ENCODE results near the gene KIAA0232. TPM values are rescaled to one million over a fixed set of nuclear protein-coding genes. Genes with fewer than 3 reads are reported as not detected.

KIAA0232 gene
- total and polyA plus RNA-seq, 2 of the 8 experiments (the other 6 are each of a cell fraction or from before 2014, with no cell fraction given), result 5.6 to 23.3 TPM

GRCh38 chr4:6905516-6906445 lies 123.3 kb downstream of the KIAA0232 start:
- Histone ChIP-seq H2AFZ (ENCODE audit: low read length) (no peak overlapping the region), H3K56ac (replicated peaks; ENCODE audit: insufficient read length, low read depth, low read length) (no peak overlapping the region), H4K8ac (ENCODE audit: extremely low read depth, insufficient read depth, low read length) (no peak overlapping the region), H3K23ac (ENCODE audit: insufficient read length) (no peak overlapping the region), H2BK5ac (ENCODE audit: low read depth, low read length) (no peak overlapping the region), H3K4me3 (ENCODE audit: extremely low read depth in 1 of 4, insufficient read depth in 2 of 4, low read depth in 3 of 4, low read length in 4 of 4) (no peak overlapping the region), H3K9ac (replicated peaks in 1 of 4; ENCODE audit: extremely low read depth in 1 of 4, low read depth in 3 of 4, low read length in 3 of 4) (no peak overlapping the region), H3K4ac (replicated peaks; ENCODE audit: insufficient read length, low read depth, low read length) (no peak overlapping the region), H3K14ac (ENCODE audit: insufficient read length) (no peak overlapping the region), H3K27ac (ENCODE audit: low read depth, low read length) (no peak overlapping the region), H3K23me2 (ENCODE audit: low read depth, low read length) (peaks cover 11% of the 10 kb centered on the region), H3K36me3 (ENCODE audit: control insufficient read depth in 2 of 4, insufficient read depth in 4 of 4, low read length in 3 of 4) (no peaks in the 10 kb centered on the region), H3K27me3 (replicated peaks in 1 of 4; ENCODE audit: control insufficient read depth in 3 of 4, extremely low read depth in 1 of 4, insufficient read depth in 3 of 4, low read length in 3 of 4) (peaks cover 0 to 10% (median 4%) of the 10 kb centered on the region in 4 experiments; a peak in 4 of 7 replicates), H3K9me3 (ENCODE audit: insufficient read depth in 2 of 2, low read depth in 1 of 2, low read length in 1 of 2) (no peaks in the 10 kb centered on the region), H3K18ac (ENCODE audit: extremely low read depth, low read length) (no peak overlapping the region), H4K5ac (ENCODE audit: insufficient read length, low read depth, low read length) (no peak overlapping the region), H2BK20ac (ENCODE audit: low read length) (no peak overlapping the region), H3K4me2 (ENCODE audit: insufficient read depth in 1 of 2, low read depth in 2 of 2, low read length in 2 of 2) (no peak overlapping the region), H4K20me1 (replicated peaks in 1 of 2; ENCODE audit: control insufficient read depth in 1 of 2, insufficient read depth in 2 of 2, low read length in 2 of 2) (peaks cover 2 to 3% of the 10 kb centered on the region in 2 experiments), H3K79me2 (ENCODE audit: control insufficient read depth in 1 of 2, insufficient read depth in 2 of 2, low read length in 2 of 2) (peaks cover 0 to 3% of the 10 kb centered on the region in 2 experiments; a peak in 1 of 4 replicates), H2BK12ac (ENCODE audit: low read depth, low read length) (no peak overlapping the region), H3K79me1 (ENCODE audit: low read depth, low read length) (no peaks in the 10 kb centered on the region; the same call in 1 of the 2 replicates), H2AK5ac (ENCODE audit: low read depth, low read length) (no peak overlapping the region), H4K91ac (replicated peaks; ENCODE audit: insufficient read length, low read length) (no peak overlapping the region), H3K4me1 (replicated peaks in 1 of 4; ENCODE audit: control insufficient read depth in 3 of 4, insufficient read depth in 4 of 4, low read length in 3 of 4) (peaks cover under 1 to 18% (median 9%) of the 10 kb centered on the region in 4 experiments), H2BK120ac (replicated peaks; ENCODE audit: low read depth, low read length) (no peak overlapping the region), H2BK15ac (ENCODE audit: low read length) (no peak overlapping the region)
- DNase-seq (ENCODE audit: low read depth in 1 of 2, low spot score in 2 of 2) (no peak), FAIRE-seq (no peak)
- ChIA-PET POLR2A (ENCODE audit: partially characterized antibody) (interaction anchor here (0.6 to 4.4 kb wide), 2 partner anchors 39 to 60 kb away, joined by 3 to 22 read pairs; no protein-coding TSS in a partner anchor), CTCF (ENCODE audit: partially characterized antibody) (interaction anchor here (0.9 to 4.2 kb wide), 10 partner anchors 11 to 196 kb away, joined by 3 to 22 read pairs (median 4); partner anchors contain the start of gene TADA2B)
- WGBS, 2 experiments (ENCODE audit: extremely low coverage in 1 of 2, insufficient coverage in 1 of 2, insufficient read length in 1 of 2, insufficient replicate concordance in 2 of 2, low coverage in 1 of 2, low lambda C conversion rate in 2 of 2, missing lambda C conversion rate in 1 of 2), result 91% methylated on average over 13 of the region's 13 CpGs; no CpG with 5 or more reads in 1 of the 2 experiments
- TF ChIP-seq SUZ12 (IDR thresholded peaks at IDR 0.05; ENCODE audit: low read length) (no peak), SIX5 (IDR thresholded peaks at IDR 0.05; ENCODE audit: low read depth, low read length) (no peak), BCL11A (IDR thresholded peaks at IDR 0.05; ENCODE audit: low read depth in 2 of 2, low read length in 2 of 2) (no peak), NRF1 (IDR thresholded peaks at IDR 0.05; ENCODE audit: low read depth, low read length) (no peak), CBX5 (IDR thresholded peaks at IDR 0.05; ENCODE audit: low read depth, low read length) (no peak), FOSL1 (IDR thresholded peaks at IDR 0.05; ENCODE audit: insufficient read depth, low read depth, low read length) (no peak), POLR2A (IDR thresholded peaks at IDR 0.05; ENCODE audit: control extremely low read depth in 1 of 2, low read depth in 2 of 2, low read length in 2 of 2) (no peak), RNF2 (IDR thresholded peaks at IDR 0.05; ENCODE audit: borderline replicate concordance, low read depth, low read length, missing control alignments, poor library complexity, severe bottlenecking) (no peak), CBX8 (IDR thresholded peaks at IDR 0.05; ENCODE audit: borderline replicate concordance, low read depth, low read length) (no peak)

Data from H1 (cell line).